Brain microvascular endothelial cell (primary cell): Measurements from ENCODE around the gene MEGF10.

Source experiments
- DNase-seq: peaks from one replicate; pipeline ENCODE4 v3.0.0-alpha.2; 2020
- H3K27ac ChIP-seq: fragments of 250-450 bp; sonication (Bioruptor Pico); 2 replicates; pipeline ENCODE4 v1.5.1; 2020; ENCODE audit warnings: mild to moderate bottlenecking, moderate library complexity
- H3K27me3 ChIP-seq: fragments of 250-450 bp; sonication (Bioruptor Pico); replicated peaks from 2 replicates; pipeline ENCODE4 v1.5.1; 2020; ENCODE audit warnings: mild to moderate bottlenecking
- H3K36me3 ChIP-seq: fragments of 250-450 bp; sonication (Bioruptor Pico); replicated peaks from 2 replicates; pipeline ENCODE4 v1.5.1; 2020; ENCODE audit warnings: mild to moderate bottlenecking
- H3K4me3 ChIP-seq: 2 replicates; pipeline ENCODE4 v1.5.1; 2011; ENCODE audit warnings: low read depth, mild to moderate bottlenecking, control low read depth, low read length, moderate library complexity
- in situ Hi-C: cut with HindIII; loops from 2 replicates; pipeline ENCODE4 v1.10.0; 2017; ENCODE audit warnings: low sequenced_read_pairs, low pct_ligation_motif_present
- TF ChIP-seq, protein P1 (sequence below): IDR thresholded peaks from 2 replicates; pipeline ENCODE4 v1.5.1; 2011; ENCODE audit warnings: low read depth, mild to moderate bottlenecking, moderate library complexity, low read length, control low read depth, inconsistent platforms; ENCODE audit errors: missing control alignments

MEGF10 gene

GRCh38 chr5:127320032-127320965 is 29.7 kb downstream of the MEGF10 start:
- Histone ChIP-seq H3K36me3 (no peaks in the 10 kb centered on the region), H3K4me3 (no peak overlapping the region), H3K27me3 (no peaks in the 10 kb centered on the region), H3K27ac (no peak overlapping the region)
- TF ChIP-seq, protein P1, sequence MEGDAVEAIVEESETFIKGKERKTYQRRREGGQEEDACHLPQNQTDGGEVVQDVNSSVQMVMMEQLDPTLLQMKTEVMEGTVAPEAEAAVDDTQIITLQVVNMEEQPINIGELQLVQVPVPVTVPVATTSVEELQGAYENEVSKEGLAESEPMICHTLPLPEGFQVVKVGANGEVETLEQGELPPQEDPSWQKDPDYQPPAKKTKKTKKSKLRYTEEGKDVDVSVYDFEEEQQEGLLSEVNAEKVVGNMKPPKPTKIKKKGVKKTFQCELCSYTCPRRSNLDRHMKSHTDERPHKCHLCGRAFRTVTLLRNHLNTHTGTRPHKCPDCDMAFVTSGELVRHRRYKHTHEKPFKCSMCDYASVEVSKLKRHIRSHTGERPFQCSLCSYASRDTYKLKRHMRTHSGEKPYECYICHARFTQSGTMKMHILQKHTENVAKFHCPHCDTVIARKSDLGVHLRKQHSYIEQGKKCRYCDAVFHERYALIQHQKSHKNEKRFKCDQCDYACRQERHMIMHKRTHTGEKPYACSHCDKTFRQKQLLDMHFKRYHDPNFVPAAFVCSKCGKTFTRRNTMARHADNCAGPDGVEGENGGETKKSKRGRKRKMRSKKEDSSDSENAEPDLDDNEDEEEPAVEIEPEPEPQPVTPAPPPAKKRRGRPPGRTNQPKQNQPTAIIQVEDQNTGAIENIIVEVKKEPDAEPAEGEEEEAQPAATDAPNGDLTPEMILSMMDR: no peak
- DNase-seq: peak; percentile 44
- in situ Hi-C loops: no loop called here

GRCh38 chr5:127321465-127321864 is 30.9 kb downstream of the MEGF10 start:
- in situ Hi-C loops: no loop called here
- no peaks in the 10 kb centered on the region for H3K27me3 ChIP-seq
- no peaks in the 10 kb centered on the region for H3K36me3 ChIP-seq
- no peak overlapping the region for H3K4me3 ChIP-seq
- TF ChIP-seq, protein P1: no peak
- H3K27ac ChIP-seq: no peak overlapping the region
- DNase-seq: no peak

DNA sequence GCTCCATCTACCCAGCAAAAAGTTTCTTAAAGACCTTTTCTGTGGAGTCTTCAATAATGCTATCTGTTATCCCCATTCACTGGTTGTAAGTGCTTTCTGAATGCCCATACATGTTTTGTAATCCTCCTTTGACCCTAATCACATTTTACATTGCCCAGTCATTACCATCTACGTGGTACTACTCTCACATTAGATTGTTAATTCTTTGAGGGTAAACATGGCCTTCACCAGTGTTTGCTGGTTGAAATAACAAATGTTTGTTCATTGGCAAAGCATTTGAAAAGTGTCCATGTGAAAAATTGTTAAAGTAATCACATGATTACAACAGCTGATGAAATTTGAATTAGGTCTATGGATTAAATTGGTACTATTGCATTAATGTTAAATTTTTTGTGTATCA is 31.8 kb downstream of the MEGF10 start:
- Histone ChIP-seq H3K27ac (no peak overlapping the region), H3K27me3 (no peaks in the 10 kb centered on the region), H3K36me3 (no peaks in the 10 kb centered on the region), H3K4me3 (no peak overlapping the region)
- DNase-seq: no peak
- in situ Hi-C loops: no loop called here
- TF ChIP-seq, protein P1: no peak

- TF ChIP-seq, protein P1: no peak
Measured at GRCh38 chr5:127324756-127325155, 34.2 kb downstream of the MEGF10 start.

GRCh38 chr5:127326431-127326830 is 35.8 kb downstream of the MEGF10 start:
- DNase-seq: no peak
- Histone ChIP-seq H3K4me3 (no peak overlapping the region), H3K36me3 (no peaks in the 10 kb centered on the region), H3K27ac (no peak overlapping the region), H3K27me3 (no peaks in the 10 kb centered on the region)
- TF ChIP-seq, protein P1: no peak
- in situ Hi-C loops: no loop called here

More at GRCh38 chr5:127324756-127325155, 34.2 kb downstream of the MEGF10 start:
- no peak overlapping the region for H3K4me3 ChIP-seq
- in situ Hi-C loops: no loop called here
- no peaks in the 10 kb centered on the region for H3K36me3 ChIP-seq
- no peak for DNase-seq
- H3K27ac ChIP-seq: no peak overlapping the region
- H3K27me3 ChIP-seq: no peaks in the 10 kb centered on the region
